Body of pancreas (tissue), 4 donors: ENCODE measurements around the gene ADCY9.
A peak's percentile ranks its signal among the peaks of the same experiment; 100 is the strongest.

ENCODE experiments used
- POLR2A ChIP-seq, 3 donors: fragments of 450-650 bp; IDR thresholded peaks; one replicate each; pipeline ENCODE4 v1.6.1; 2016; ENCODE audit warnings: antibody characterized with exemption in 3 of 3, mild to moderate bottlenecking in 2 of 3
- TF ChIP-seq, protein P1 (sequence below), 7 experiments: fragments of 450-650 bp in 4 of 7; fragments of 200-600 bp in 3 of 7; sonication (generic) in 3 of 7; IDR thresholded peaks; one replicate each; pipeline ENCODE4 v1.5.1; 2016 to 2019; ENCODE audit warnings: antibody characterized with exemption in 7 of 7

DNA sequence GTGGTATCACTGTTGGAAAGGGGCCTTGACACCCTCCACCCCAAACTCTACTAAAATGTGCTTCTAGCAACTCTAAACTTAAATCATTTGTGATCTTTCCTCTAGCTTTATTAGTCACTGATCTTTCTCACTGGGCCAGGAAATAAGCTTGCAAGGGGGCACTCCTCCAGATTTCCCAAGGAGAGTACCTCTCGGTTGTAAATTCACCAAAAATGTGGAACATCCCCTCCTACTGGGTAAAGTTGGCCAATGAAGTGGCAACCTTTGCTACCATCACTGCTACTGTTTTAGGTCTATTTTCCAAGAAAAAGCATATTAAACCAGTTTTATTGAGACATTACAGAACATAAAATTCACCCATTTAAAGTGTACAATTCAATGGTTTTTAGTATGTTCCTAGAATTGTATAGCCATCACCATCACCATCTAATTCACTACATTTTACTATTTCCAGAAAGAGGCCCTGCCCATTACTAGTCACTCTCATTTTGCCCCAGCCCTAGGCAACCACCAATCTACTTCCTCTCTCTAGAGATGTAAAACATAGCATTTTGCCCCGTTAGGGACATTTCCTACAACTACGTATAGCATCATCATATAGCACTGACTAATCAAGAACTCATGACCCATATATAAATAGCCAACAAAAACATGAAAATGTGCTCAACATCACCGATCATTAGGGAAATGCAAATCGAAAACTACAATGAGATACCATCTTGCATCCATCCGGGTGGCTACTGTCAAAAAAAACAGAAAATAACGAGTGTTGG, 44.6 kb upstream of the ADCY9 start:
- TF ChIP-seq, protein P1, sequence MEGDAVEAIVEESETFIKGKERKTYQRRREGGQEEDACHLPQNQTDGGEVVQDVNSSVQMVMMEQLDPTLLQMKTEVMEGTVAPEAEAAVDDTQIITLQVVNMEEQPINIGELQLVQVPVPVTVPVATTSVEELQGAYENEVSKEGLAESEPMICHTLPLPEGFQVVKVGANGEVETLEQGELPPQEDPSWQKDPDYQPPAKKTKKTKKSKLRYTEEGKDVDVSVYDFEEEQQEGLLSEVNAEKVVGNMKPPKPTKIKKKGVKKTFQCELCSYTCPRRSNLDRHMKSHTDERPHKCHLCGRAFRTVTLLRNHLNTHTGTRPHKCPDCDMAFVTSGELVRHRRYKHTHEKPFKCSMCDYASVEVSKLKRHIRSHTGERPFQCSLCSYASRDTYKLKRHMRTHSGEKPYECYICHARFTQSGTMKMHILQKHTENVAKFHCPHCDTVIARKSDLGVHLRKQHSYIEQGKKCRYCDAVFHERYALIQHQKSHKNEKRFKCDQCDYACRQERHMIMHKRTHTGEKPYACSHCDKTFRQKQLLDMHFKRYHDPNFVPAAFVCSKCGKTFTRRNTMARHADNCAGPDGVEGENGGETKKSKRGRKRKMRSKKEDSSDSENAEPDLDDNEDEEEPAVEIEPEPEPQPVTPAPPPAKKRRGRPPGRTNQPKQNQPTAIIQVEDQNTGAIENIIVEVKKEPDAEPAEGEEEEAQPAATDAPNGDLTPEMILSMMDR (IDR thresholded peaks at IDR 0.05): peak in 1 of 7 experiments; percentile 16
- no peak for TF ChIP-seq POLR2A (IDR thresholded peaks at IDR 0.05)
